Adrenal gland (tissue), 12 donors: ENCODE data around the gene DYRK1A. TPM values are rescaled to one million over a fixed set of nuclear protein-coding genes. Genes with fewer than 3 reads are reported as not detected.
A peak's percentile ranks its signal among the peaks of the same experiment; 100 is the strongest.

Source experiments
- DNase-seq, 7 donors: peaks; one replicate each; pipeline ENCODE4 v3.0.0-alpha.2; 2019 to 2020
- H3K27ac ChIP-seq, 5 donors: fragments of 200-600 bp; sonication (generic) in 4 of 5; 1 replicate in 3 of 5; 2 replicates in 2 of 5; pipeline versions ENCODE4 v1.5.1 to v1.8.0; 2016 to 2020; ENCODE audit warnings: mild to moderate bottlenecking in 1 of 5
- H3K27me3 ChIP-seq: fragments of 200-600 bp; 2 replicates; pipeline ENCODE4 v1.8.0; 2021
- H3K36me3 ChIP-seq, 2 donors: fragments of 200-600 bp; replicated peaks in 1 of 2; 1 replicate in 1 of 2; 2 replicates in 1 of 2; pipeline versions ENCODE4 v1.5.1 to v1.8.0; 2018 to 2022
- H3K4me1 ChIP-seq, 2 donors: fragments of 200-600 bp; replicated peaks in 1 of 2; 1 replicate in 1 of 2; 2 replicates in 1 of 2; pipeline versions ENCODE4 v1.5.1 to v1.8.0; 2018 to 2021
- H3K4me3 ChIP-seq, 4 donors: fragments of 200-600 bp; sonication (generic) in 3 of 4; one replicate each; pipeline ENCODE4 v1.5.1; 2016 to 2018
- H3K9me3 ChIP-seq, 3 donors: fragments of 200-600 bp; sonication (generic) in 1 of 3; replicated peaks in 1 of 3; 1 replicate in 2 of 3; 2 replicates in 1 of 3; pipeline versions ENCODE4 v1.5.1 to v1.8.0; 2016 to 2021
- POLR2A ChIP-seq, 2 donors: fragments of 450-650 bp; IDR thresholded peaks; one replicate each; pipeline ENCODE4 v1.6.1; 2017; ENCODE audit warnings: antibody characterized with exemption in 2 of 2, mild to moderate bottlenecking in 2 of 2, moderate library complexity in 1 of 2
- WGBS, 4 donors: extraction: QIAGEN DNeasy Blood & Tissue Kit in 2 of 4; methylation state at CpG; one replicate each; pipeline versions ENCODE4 v1.1.5 to v1.1.7; 2013 to 2017; 5-methylcytosine and 5-hydroxymethylcytosine counted together
- intact Hi-C, 2 donors: fragments of 100-400 bp; cut with DNase I; formaldehyde crosslinking; loops; one replicate each; pipeline versions ENCODE4 v1.14.1 to v1.15.0; 2022 to 2023
- polyA plus RNA-seq, 3 donors: library from polyadenylated mRNA; stranded (reverse); fragments of 200-250 nt in 2 of 3; fragments of 350-450 nt in 1 of 3; fragmentation: Illumina TruSeq in 1 of 3; extraction: RNeasy Lipid Tissue Mini Kit (QIAGEN cat#74804) in 1 of 3; gene quantifications; one replicate each; pipeline ENCODE4 v1.2.3, GENCODE V29; 2013 to 2014
- total RNA-seq, 9 donors: library from RNA; depleted of rRNA in 4 of 9; stranded (reverse); fragments of >200 nt in 4 of 9; fragments of 120-200 nt in 1 of 9; fragmentation: NEBNext Ultra II Directional in 1 of 9; extraction: Animal tissue kit (Norgen Biotek cat#: 25700) in 1 of 9; gene quantifications; one replicate each; pipeline versions ENCODE4 v1.1.0 to v1.2.4, GENCODE V29; 2013 to 2023
- TF ChIP-seq, protein P1 (sequence below), 6 experiments: fragments of 450-650 bp in 4 of 6; fragments of 200-600 bp in 2 of 6; sonication (generic) in 1 of 6; IDR thresholded peaks; 1 replicate in 5 of 6; 2 replicates in 1 of 6; pipeline versions ENCODE4 v1.5.1 to v1.8.0; 2016 to 2021; ENCODE audit warnings: antibody characterized with exemption in 6 of 6, mild to moderate bottlenecking in 2 of 6, moderate library complexity in 1 of 6
- donor health status: healthy with polysubstance abuse.
- donor health status: Bipolar disorder and iron deficiency.
- donor health status: DM: yes; HTN: yes; CAD: no.
- donor health status: DM: no; HTN: no; CAD: no.
- donor health status: DM: no; HTN: no; CAD: no.
- donor health status: DM: yes; HTN: yes; CAD: no.

Gene DYRK1A
- total and polyA plus RNA-seq, 12 donors, result 23.6 to 92.3 (median 57.7) TPM

DNA sequence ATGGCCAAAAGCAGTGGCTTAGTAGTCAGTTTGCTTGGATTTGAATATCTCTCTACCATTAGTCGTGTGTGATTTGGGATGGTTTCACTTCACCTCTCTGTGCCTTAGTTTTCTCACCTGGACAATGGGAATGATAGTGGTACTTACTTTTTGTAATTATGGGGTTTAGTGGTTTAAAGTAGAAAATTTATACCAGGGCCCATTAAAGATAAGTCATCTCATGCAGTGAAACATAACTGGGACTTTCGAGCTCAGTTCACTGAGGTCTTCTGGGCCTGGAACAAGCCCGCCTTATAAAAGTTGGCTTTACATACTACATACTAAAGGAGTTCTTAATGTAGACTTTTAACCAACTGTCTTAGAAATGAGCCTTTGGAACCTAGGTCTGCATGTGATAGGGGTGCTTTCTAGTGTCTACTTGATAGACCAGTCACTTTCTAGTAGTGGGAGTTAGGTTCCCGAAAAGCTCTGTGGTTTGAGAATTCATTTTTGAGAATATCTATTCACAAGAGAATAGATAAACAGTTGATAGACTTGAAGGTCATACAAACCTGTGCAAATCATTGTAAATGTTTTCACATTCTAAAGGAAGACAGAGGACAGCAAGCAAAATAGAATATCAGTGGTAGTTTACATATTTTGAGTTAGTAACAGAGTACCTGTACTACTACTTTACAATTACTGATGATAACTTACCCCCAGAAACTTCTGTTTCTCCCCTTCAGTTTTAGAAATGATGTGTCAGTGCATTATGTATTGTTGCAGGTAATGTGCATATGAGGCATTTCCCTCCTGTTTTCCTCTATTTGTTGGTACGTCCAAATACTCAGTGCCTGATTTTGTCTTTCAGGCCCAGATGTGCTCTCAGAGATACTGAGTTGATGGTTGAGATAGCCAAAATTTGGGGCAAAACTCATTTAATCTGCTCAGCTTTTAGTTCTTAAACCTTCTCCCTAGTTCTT is 48.0 kb downstream of the DYRK1A start:
- peak overlapping the region in 1 of 5 donors; percentile 13 for H3K27ac ChIP-seq
- 76 to 78% (median 77%) methylated on average over 5 of the region's 5 CpGs for WGBS, 4 donors
- H3K27me3 ChIP-seq, result no peaks in the 10 kb centered on the region
- TF ChIP-seq, protein P1, sequence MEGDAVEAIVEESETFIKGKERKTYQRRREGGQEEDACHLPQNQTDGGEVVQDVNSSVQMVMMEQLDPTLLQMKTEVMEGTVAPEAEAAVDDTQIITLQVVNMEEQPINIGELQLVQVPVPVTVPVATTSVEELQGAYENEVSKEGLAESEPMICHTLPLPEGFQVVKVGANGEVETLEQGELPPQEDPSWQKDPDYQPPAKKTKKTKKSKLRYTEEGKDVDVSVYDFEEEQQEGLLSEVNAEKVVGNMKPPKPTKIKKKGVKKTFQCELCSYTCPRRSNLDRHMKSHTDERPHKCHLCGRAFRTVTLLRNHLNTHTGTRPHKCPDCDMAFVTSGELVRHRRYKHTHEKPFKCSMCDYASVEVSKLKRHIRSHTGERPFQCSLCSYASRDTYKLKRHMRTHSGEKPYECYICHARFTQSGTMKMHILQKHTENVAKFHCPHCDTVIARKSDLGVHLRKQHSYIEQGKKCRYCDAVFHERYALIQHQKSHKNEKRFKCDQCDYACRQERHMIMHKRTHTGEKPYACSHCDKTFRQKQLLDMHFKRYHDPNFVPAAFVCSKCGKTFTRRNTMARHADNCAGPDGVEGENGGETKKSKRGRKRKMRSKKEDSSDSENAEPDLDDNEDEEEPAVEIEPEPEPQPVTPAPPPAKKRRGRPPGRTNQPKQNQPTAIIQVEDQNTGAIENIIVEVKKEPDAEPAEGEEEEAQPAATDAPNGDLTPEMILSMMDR (IDR thresholded peaks at IDR 0.05), result no peak
- intact Hi-C loops, result no loop called here
- H3K9me3 ChIP-seq, result no peaks in the 10 kb centered on the region
- H3K4me3 ChIP-seq, result no peak overlapping the region
- no peaks in the 10 kb centered on the region for H3K36me3 ChIP-seq
- DNase-seq, result no peak
- peaks cover 25 to 82% of the 10 kb centered on the region in 2 donors for H3K4me1 ChIP-seq

DNA sequence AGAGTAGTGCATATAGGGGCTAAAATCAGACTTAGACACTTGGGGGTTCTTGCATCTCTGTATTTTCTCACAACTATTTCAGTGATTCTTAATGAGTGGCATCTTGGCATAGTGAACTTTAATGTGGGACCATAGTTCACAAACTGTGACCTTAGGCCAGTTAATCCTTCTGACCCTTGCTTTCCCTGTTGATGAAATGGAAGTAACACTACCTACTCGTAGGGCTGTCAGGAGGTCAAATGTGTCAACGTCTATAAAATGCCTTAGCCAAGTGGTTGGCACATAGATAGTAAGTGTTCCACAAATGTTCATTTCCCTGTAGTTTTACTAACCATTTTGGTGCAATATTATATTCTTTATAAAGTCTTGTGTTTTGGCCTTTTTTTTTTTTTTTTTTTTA is 49.4 kb downstream of the DYRK1A start:
- DNase-seq, result no peak
- H3K27ac ChIP-seq, result peak overlapping the region in 1 of 5 donors; percentile 11
- intact Hi-C loops, result no loop called here
- no peak for TF ChIP-seq POLR2A (IDR thresholded peaks at IDR 0.05)
- TF ChIP-seq, protein P1 (IDR thresholded peaks at IDR 0.05), result no peak
- 26 to 35% (median 32%) methylated on average over 2 of the region's 2 CpGs for WGBS, 4 donors
- peaks cover 25 to 83% of the 10 kb centered on the region in 2 donors for H3K4me1 ChIP-seq
- H3K36me3 ChIP-seq, result no peaks in the 10 kb centered on the region
- no peak overlapping the region for H3K4me3 ChIP-seq
- no peaks in the 10 kb centered on the region for H3K27me3 ChIP-seq
- no peaks in the 10 kb centered on the region for H3K9me3 ChIP-seq

DNA sequence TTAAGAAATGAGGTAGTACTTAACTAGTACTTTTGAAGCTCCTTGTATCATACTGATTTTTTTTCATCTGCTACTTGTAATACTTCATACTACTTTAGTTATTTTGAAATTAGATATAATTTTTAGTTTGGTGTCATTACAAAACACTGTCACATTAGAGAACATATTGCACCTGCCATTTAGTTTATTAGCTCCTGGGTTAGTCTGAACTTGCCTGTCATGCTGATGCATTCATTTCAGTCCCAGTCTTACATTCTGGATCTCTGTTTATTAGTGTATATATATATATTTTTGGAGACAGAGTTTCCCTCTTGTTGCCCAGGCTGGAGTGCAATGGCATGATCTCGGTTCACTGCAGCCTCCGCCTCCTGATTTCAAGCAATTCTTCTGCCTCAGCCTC is 50.3 kb downstream of the DYRK1A start:
- 92 to 100% (median 96%) methylated on average over 2 of the region's 2 CpGs for WGBS, 4 donors
- no peak overlapping the region for H3K4me3 ChIP-seq
- no peak for DNase-seq
- peaks cover 25 to 83% of the 10 kb centered on the region in 2 donors for H3K4me1 ChIP-seq
- no peaks in the 10 kb centered on the region for H3K27me3 ChIP-seq
- no peaks in the 10 kb centered on the region for H3K9me3 ChIP-seq
- intact Hi-C loops, result no loop called here
- no peak overlapping the region for H3K27ac ChIP-seq
- no peak for TF ChIP-seq POLR2A (IDR thresholded peaks at IDR 0.05)
- TF ChIP-seq, protein P1 (IDR thresholded peaks at IDR 0.05), result no peak
- no peaks in the 10 kb centered on the region for H3K36me3 ChIP-seq

DNA sequence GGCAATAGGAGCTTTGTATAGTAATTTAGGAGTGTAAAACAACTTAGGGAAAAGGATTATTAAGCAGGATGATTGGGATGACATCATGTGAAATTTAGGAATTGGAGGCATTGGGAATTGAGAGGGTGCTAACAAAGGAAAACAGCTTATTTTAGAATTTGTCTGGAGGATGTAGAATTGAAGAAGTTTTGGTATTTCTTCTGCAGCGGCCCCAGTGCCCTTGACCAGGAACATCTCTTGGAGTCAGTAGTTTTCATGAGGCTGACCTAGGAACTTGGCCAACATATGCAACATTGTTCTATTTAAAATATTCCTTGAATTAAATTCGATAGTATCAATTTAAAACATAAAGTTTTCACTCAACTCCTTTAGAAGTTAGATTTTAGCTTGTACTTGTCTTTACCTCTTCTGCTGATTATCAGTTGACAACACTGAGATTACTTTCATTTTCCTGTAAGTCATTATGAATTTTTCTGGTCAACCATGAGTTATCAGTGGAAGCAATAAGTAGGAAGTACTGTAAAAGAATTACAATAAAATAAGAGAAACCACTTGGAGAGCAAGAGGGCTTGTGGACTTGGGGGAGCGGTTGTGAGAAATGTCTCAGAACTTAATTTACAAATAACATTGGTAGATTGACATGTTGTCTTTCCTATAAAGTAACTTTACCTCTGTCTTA is 52.8 kb downstream of the DYRK1A start:
- WGBS, 4 donors, result 55 to 62% (median 58%) methylated on average over 3 of the region's 3 CpGs
- H3K27ac ChIP-seq, result no peak overlapping the region
- intact Hi-C loops, result no loop called here

More for the DNA sequence above, 52.8 kb downstream of the DYRK1A start:
- no peak for DNase-seq
- Histone ChIP-seq H3K4me3 (no peak overlapping the region), H3K4me1 (peaks cover 21 to 67% of the 10 kb centered on the region in 2 donors), H3K36me3 (no peaks in the 10 kb centered on the region), H3K9me3 (no peaks in the 10 kb centered on the region), H3K27me3 (no peaks in the 10 kb centered on the region)
- TF ChIP-seq, protein P1 (IDR thresholded peaks at IDR 0.05), result no peak
- TF ChIP-seq POLR2A (IDR thresholded peaks at IDR 0.05), result no peak
